Right kidney (tissue), 1 donor: ENCODE data around the gene EPSTI1.
"Not testable (repeated sequence)": the region's sequence is repeated elsewhere in the genome, so short reads cannot be mapped to it uniquely, and the experiment has no call there.

ENCODE experiments used
- DNase-seq: peaks from one replicate; pipeline ENCODE4 v3.0.0-alpha.2; 2016

Gene EPSTI1

GRCh38 chr13:42893214-42893671 is 98.8 kb downstream of the EPSTI1 start:
- DNase-seq = no peak

GRCh38 chr13:42892760-42893159 is 99.3 kb downstream of the EPSTI1 start:
- no peak for DNase-seq

GRCh38 chr13:42891591-42891990 is 100.5 kb downstream of the EPSTI1 start:
- no peak for DNase-seq

GRCh38 chr13:42885325-42885724 is 106.7 kb downstream of the EPSTI1 start:
- no peak for DNase-seq

- DNase-seq = no peak
Measured at GRCh38 chr13:42883771-42884467, 108.1 kb downstream of the EPSTI1 start.

GRCh38 chr13:42883142-42883541 is 108.9 kb downstream of the EPSTI1 start:
- no peak for DNase-seq

GRCh38 chr13:42880056-42880605 is 111.9 kb downstream of the EPSTI1 start:
- peak; percentile 29 for DNase-seq

GRCh38 chr13:42878721-42879120 is 113.3 kb downstream of the EPSTI1 start:
- DNase-seq = no peak

- no peak for DNase-seq
Measured at GRCh38 chr13:42876887-42877545, 115.0 kb downstream of the EPSTI1 start.

- no peak for DNase-seq
Measured at GRCh38 chr13:42876270-42876714, 115.7 kb downstream of the EPSTI1 start.

GRCh38 chr13:42875475-42876269 is 116.4 kb downstream of the EPSTI1 start:
- DNase-seq = no peak

- no peak for DNase-seq
Measured at GRCh38 chr13:42874221-42874620, 117.8 kb downstream of the EPSTI1 start.

GRCh38 chr13:42873081-42873480 is 119.0 kb downstream of the EPSTI1 start:
- DNase-seq = no peak

- no peak for DNase-seq
Measured at GRCh38 chr13:42867232-42867631, 124.8 kb downstream of the EPSTI1 start.

- DNase-seq = no peak
Measured at GRCh38 chr13:42865768-42866102, 126.3 kb downstream of the EPSTI1 start.

GRCh38 chr13:42864952-42865767 is 126.9 kb downstream of the EPSTI1 start:
- no peak for DNase-seq

- DNase-seq = not testable (repeated sequence)
Measured at GRCh38 chr13:42862370-42862769, 129.7 kb downstream of the EPSTI1 start.

GRCh38 chr13:42860485-42860884 is 131.6 kb downstream of the EPSTI1 start:
- no peak for DNase-seq

GRCh38 chr13:42859760-42860159 is 132.3 kb downstream of the EPSTI1 start:
- DNase-seq = no peak

GRCh38 chr13:42855410-42855809 is 136.6 kb downstream of the EPSTI1 start:
- no peak for DNase-seq

GRCh38 chr13:42852136-42852535 is 139.9 kb downstream of the EPSTI1 start:
- DNase-seq = no peak

GRCh38 chr13:42849200-42849599 is 142.8 kb downstream of the EPSTI1 start:
- no peak for DNase-seq
